B cell (primary cell): ENCODE results near the gene CHD6.

Source experiments
- EZH2 ChIP-seq: IDR thresholded peaks from 2 replicates; pipeline ENCODE4 v1.6.1; 2012; ENCODE audit warnings: borderline replicate concordance, low read depth, mild to moderate bottlenecking, moderate library complexity, low read length; ENCODE audit not compliant: insufficient read depth, poor library complexity, severe bottlenecking
- TF ChIP-seq, protein P1 (sequence below): fragments of 200-600 bp; IDR thresholded peaks from one replicate; pipeline ENCODE4 v1.8.0; 2022; ENCODE audit warnings: antibody characterized with exemption, mild to moderate bottlenecking

DNA sequence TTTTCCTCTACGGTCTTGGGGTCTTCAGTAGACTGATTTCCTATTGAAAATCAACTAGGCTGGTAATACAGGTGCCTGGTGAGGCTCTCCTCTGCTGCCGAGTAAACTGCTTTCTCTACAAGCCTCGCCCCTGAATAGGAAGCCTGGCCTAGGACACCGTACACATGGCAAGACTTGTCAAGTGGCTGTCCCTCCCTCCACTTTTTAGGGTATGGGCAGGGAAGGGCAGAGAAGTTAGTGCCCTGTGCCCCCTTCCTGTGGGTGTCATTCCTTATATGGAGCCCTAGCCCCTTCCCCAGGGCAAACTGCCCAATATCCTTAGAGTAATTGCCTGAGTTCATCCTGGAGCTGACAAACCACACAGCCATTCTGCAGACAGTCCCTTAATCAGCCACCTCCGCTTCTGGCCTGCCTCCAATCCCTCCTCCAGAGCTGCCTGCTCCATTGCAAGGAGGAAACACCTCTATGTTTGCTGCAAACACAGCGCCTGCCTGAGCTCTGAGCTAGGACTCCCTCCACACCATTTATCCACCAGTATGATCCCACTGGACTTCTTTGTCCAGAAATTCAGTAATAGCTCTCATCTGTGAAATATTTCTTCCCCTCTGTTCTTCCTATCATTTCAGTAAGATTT, 93.1 kb downstream of the CHD6 start:
- TF ChIP-seq, protein P1, sequence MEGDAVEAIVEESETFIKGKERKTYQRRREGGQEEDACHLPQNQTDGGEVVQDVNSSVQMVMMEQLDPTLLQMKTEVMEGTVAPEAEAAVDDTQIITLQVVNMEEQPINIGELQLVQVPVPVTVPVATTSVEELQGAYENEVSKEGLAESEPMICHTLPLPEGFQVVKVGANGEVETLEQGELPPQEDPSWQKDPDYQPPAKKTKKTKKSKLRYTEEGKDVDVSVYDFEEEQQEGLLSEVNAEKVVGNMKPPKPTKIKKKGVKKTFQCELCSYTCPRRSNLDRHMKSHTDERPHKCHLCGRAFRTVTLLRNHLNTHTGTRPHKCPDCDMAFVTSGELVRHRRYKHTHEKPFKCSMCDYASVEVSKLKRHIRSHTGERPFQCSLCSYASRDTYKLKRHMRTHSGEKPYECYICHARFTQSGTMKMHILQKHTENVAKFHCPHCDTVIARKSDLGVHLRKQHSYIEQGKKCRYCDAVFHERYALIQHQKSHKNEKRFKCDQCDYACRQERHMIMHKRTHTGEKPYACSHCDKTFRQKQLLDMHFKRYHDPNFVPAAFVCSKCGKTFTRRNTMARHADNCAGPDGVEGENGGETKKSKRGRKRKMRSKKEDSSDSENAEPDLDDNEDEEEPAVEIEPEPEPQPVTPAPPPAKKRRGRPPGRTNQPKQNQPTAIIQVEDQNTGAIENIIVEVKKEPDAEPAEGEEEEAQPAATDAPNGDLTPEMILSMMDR = no peak
- no peak for TF ChIP-seq EZH2
